Small intestine (tissue), 7 donors: Measurements from ENCODE around the gene WRNIP1. TPM values are rescaled to one million over a fixed set of nuclear protein-coding genes. Genes with fewer than 3 reads are reported as not detected.

Experiments used
- DNase-seq, 2 donors: peaks; one replicate each; pipeline versions ENCODE4 v3.0.0 to v3.0.0-alpha.2; 2013
- FAIRE-seq: peaks from 2 replicates; lab custom pipeline; 2012; peaks lifted over from hg19 to GRCh38; lab: Jason Lieb, UNC
- H3K27ac ChIP-seq, 3 donors: one replicate each; pipeline ENCODE4 v1.5.1; 2013; ENCODE audit warnings: low read length in 2 of 3, mild to moderate bottlenecking in 2 of 3, control low read depth in 1 of 3, inconsistent platforms in 1 of 3, low read depth in 1 of 3, moderate library complexity in 1 of 3
- H3K27me3 ChIP-seq, 3 donors: one replicate each; pipeline ENCODE4 v1.6.1; 2013; ENCODE audit warnings: low read length in 3 of 3, inconsistent platforms in 1 of 3; ENCODE audit not compliant: control insufficient read depth in 3 of 3, insufficient read depth in 3 of 3
- H3K36me3 ChIP-seq, 3 donors: one replicate each; pipeline ENCODE4 v1.6.1; 2013; ENCODE audit warnings: low read length in 3 of 3, inconsistent platforms in 1 of 3, low read depth in 1 of 3, mild to moderate bottlenecking in 1 of 3, moderate library complexity in 1 of 3; ENCODE audit not compliant: control insufficient read depth in 3 of 3, insufficient read depth in 2 of 3
- H3K4me1 ChIP-seq, 3 donors: one replicate each; pipeline ENCODE4 v1.6.1; 2013; ENCODE audit warnings: low read length in 2 of 3, inconsistent platforms in 1 of 3, low read depth in 1 of 3, mild to moderate bottlenecking in 1 of 3, moderate library complexity in 1 of 3; ENCODE audit not compliant: control insufficient read depth in 3 of 3, insufficient read depth in 2 of 3
- H3K4me3 ChIP-seq, 3 donors: one replicate each; pipeline ENCODE4 v1.5.1; 2013; ENCODE audit warnings: low read length in 3 of 3, control low read depth in 1 of 3, inconsistent platforms in 1 of 3, low read depth in 1 of 3, mild to moderate bottlenecking in 1 of 3, moderate library complexity in 1 of 3
- H3K9me3 ChIP-seq, 2 donors: one replicate each; pipeline ENCODE4 v1.6.1; 2013; ENCODE audit warnings: low read depth in 1 of 2, low read length in 1 of 2; ENCODE audit not compliant: control insufficient read depth in 2 of 2, insufficient read depth in 1 of 2
- WGBS, 3 donors: extraction: QIAGEN DNeasy Blood & Tissue Kit; methylation state at CpG; one replicate each; pipeline ENCODE4 v1.1.7; 2013; 5-methylcytosine and 5-hydroxymethylcytosine counted together
- polyA plus RNA-seq, 4 donors: library from polyadenylated mRNA; stranded (reverse) in 3 of 4; unstranded in 1 of 4; fragments of 200-250 nt in 3 of 4; fragments of 120-200 nt in 1 of 4; gene quantifications; one replicate each; pipeline versions ENCODE4 v1.2.1 to v1.2.3, GENCODE V29; 2013
- donor health status: healthy with polysubstance abuse.
- donor health status: control.
- donor health status: control.
- donor health status: Bipolar disorder and iron deficiency.
- donor health status: healthy.

WRNIP1 gene
- polyA plus RNA-seq, 4 donors, result 35.1 to 52.2 (median 43.6) TPM

- Histone ChIP-seq H3K9me3 (peaks cover 0 to 6% of the 10 kb centered on the region in 2 donors), H3K4me3 (no peak overlapping the region), H3K4me1 (peaks cover 0 to 17% (median 0%) of the 10 kb centered on the region in 3 donors), H3K27ac (no peak overlapping the region), H3K27me3 (no peaks in the 10 kb centered on the region), H3K36me3 (peaks cover 0 to 1% (median 0%) of the 10 kb centered on the region in 3 donors)
- DNase-seq (no peak), FAIRE-seq (no peak)
These were observed 51.0 kb downstream of the WRNIP1 start for GRCh38 chr6:2816158-2816557.

GRCh38 chr6:2817903-2818443 lies 52.8 kb downstream of the WRNIP1 start:
- Histone ChIP-seq H3K27me3 (no peaks in the 10 kb centered on the region), H3K36me3 (no peaks in the 10 kb centered on the region), H3K27ac (peak overlapping the region; percentile 15 to 51 (median 32)), H3K9me3 (peaks cover 0 to 6% of the 10 kb centered on the region in 2 donors), H3K4me3 (no peak overlapping the region), H3K4me1 (peaks cover 0 to 21% (median 3%) of the 10 kb centered on the region in 3 donors)
- FAIRE-seq, result no peak
- 6 to 29% (median 16%) methylated on average over 4 of the region's 4 CpGs for WGBS, 3 donors
- DNase-seq, result peak; percentile 56 to 60

- FAIRE-seq (no peak), DNase-seq (peak; percentile 61 to 72)
- no peaks in the 10 kb centered on the region for H3K36me3 ChIP-seq
- H3K9me3 ChIP-seq, result peaks cover 0 to 6% of the 10 kb centered on the region in 2 donors
- no peaks in the 10 kb centered on the region for H3K27me3 ChIP-seq
- 14 to 21% (median 19%) methylated on average over 3 of the region's 3 CpGs for WGBS, 3 donors
- H3K4me3 ChIP-seq, result no peak overlapping the region
- peaks cover 0 to 24% (median 3%) of the 10 kb centered on the region in 3 donors for H3K4me1 ChIP-seq
- peak overlapping the region; percentile 32 to 51 (median 39) for H3K27ac ChIP-seq
These were observed 53.4 kb downstream of the WRNIP1 start for GRCh38 chr6:2818593-2818992.

- H3K27me3 ChIP-seq, result no peaks in the 10 kb centered on the region
- peaks cover 0 to 28% (median 3%) of the 10 kb centered on the region in 3 donors for H3K4me1 ChIP-seq
- H3K9me3 ChIP-seq, result peaks cover 0 to 6% of the 10 kb centered on the region in 2 donors
- no peak overlapping the region for H3K4me3 ChIP-seq
- WGBS, 3 donors, result 84 to 95% (median 86%) methylated on average over 5 of the region's 5 CpGs
- no peak for FAIRE-seq
- no peaks in the 10 kb centered on the region for H3K36me3 ChIP-seq
- no peak for DNase-seq
- peak overlapping the region in 2 of 3 donors; percentile 51 to 58 for H3K27ac ChIP-seq
These were observed 53.9 kb downstream of the WRNIP1 start for GRCh38 chr6:2819115-2819514.

GRCh38 chr6:2819978-2820377 lies 54.8 kb downstream of the WRNIP1 start:
- no peak overlapping the region for H3K4me3 ChIP-seq
- FAIRE-seq, result no peak
- no peaks in the 10 kb centered on the region for H3K27me3 ChIP-seq
- no peaks in the 10 kb centered on the region for H3K36me3 ChIP-seq
- H3K4me1 ChIP-seq, result peaks cover 0 to 34% (median 3%) of the 10 kb centered on the region in 3 donors
- H3K27ac ChIP-seq, result peak overlapping the region in 1 of 3 donors; percentile 4
- peak in 1 of 2 donors; percentile 54 for DNase-seq
- 25 to 42% (median 30%) methylated on average over 7 of the region's 7 CpGs for WGBS, 3 donors
- peaks cover 0 to 6% of the 10 kb centered on the region in 2 donors for H3K9me3 ChIP-seq

- WGBS, 3 donors, result 65 to 88% (median 66%) methylated on average over 2 of the region's 2 CpGs
- no peaks in the 10 kb centered on the region for H3K27me3 ChIP-seq
- peak overlapping the region in 1 of 3 donors; percentile 41 for H3K27ac ChIP-seq
- peaks cover 0 to 6% of the 10 kb centered on the region in 2 donors for H3K9me3 ChIP-seq
- peaks cover 0 to 34% (median 3%) of the 10 kb centered on the region in 3 donors for H3K4me1 ChIP-seq
- H3K36me3 ChIP-seq, result no peaks in the 10 kb centered on the region
- no peak overlapping the region for H3K4me3 ChIP-seq
- FAIRE-seq (no peak), DNase-seq (no peak)
These were observed 55.2 kb downstream of the WRNIP1 start for GRCh38 chr6:2820415-2820814.

- peaks cover 0 to 34% (median 3%) of the 10 kb centered on the region in 3 donors for H3K4me1 ChIP-seq
- H3K36me3 ChIP-seq, result no peaks in the 10 kb centered on the region
- H3K4me3 ChIP-seq, result no peak overlapping the region
- DNase-seq (no peak), FAIRE-seq (no peak)
- no peaks in the 10 kb centered on the region for H3K9me3 ChIP-seq
- WGBS, 3 donors, result 88 to 96% (median 93%) methylated on average over 3 of the region's 3 CpGs
- no peaks in the 10 kb centered on the region for H3K27me3 ChIP-seq
- no peak overlapping the region for H3K27ac ChIP-seq
These were observed 56.4 kb downstream of the WRNIP1 start for GRCh38 chr6:2821554-2821953.

GRCh38 chr6:2823104-2823850 lies 58.1 kb downstream of the WRNIP1 start:
- H3K27me3 ChIP-seq, result no peaks in the 10 kb centered on the region
- H3K36me3 ChIP-seq, result no peaks in the 10 kb centered on the region
- H3K27ac ChIP-seq, result peak overlapping the region; percentile 26 to 63 (median 49)
- peak; percentile 88 to 96 for DNase-seq
- no peaks in the 10 kb centered on the region for H3K9me3 ChIP-seq
- 22 to 57% (median 47%) methylated on average over 7 of the region's 7 CpGs for WGBS, 3 donors
- no peak overlapping the region for H3K4me3 ChIP-seq
- H3K4me1 ChIP-seq, result peaks cover 0 to 25% (median 3%) of the 10 kb centered on the region in 3 donors
- no peak for FAIRE-seq
